NCI-H2227 (cell line): ENCODE measurements around the gene RNU1-1.
A peak's percentile ranks its signal among the peaks of the same experiment; 100 is the strongest.
"Not testable (repeated sequence)": the region's sequence is repeated elsewhere in the genome, so short reads cannot be mapped to it uniquely, and the experiment has no call there.

ENCODE experiments used
- DNase-seq: peaks from one replicate; lab custom pipeline; 2025; ENCODE audit not compliant: unreplicated experiment; lab: John Stamatoyannopoulos, UW

RNU1-1 gene

GRCh38 chr1:16514107-16515055, at the start of gene RNU1-1:
RNU1-1 (minus strand) TSS chr1:16514285.
- peak; percentile 79 for DNase-seq

GRCh38 chr1:16561035-16561434, 47.0 kb upstream of the RNU1-1 start:
- DNase-seq = not testable (repeated sequence)

- DNase-seq = not testable (repeated sequence)
Observed at GRCh38 chr1:16560498-16560897, 46.4 kb upstream of the RNU1-1 start.

GRCh38 chr1:16559688-16560087, 45.6 kb upstream of the RNU1-1 start:
- not testable (repeated sequence) for DNase-seq

GRCh38 chr1:16557034-16557433, 42.9 kb upstream of the RNU1-1 start:
- DNase-seq = not testable (repeated sequence)

GRCh38 chr1:16553244-16553643, 39.2 kb upstream of the RNU1-1 start:
- not testable (repeated sequence) for DNase-seq

GRCh38 chr1:16550212-16550918, 36.3 kb upstream of the RNU1-1 start:
- DNase-seq = not testable (repeated sequence)

- DNase-seq = not testable (repeated sequence)
Observed at GRCh38 chr1:16549545-16549944, 35.5 kb upstream of the RNU1-1 start.

- DNase-seq = not testable (repeated sequence)
Observed at GRCh38 chr1:16547502-16548241, 33.6 kb upstream of the RNU1-1 start.

GRCh38 chr1:16545682-16546095, 31.6 kb upstream of the RNU1-1 start:
- peak; percentile 85 for DNase-seq

- not testable (repeated sequence) for DNase-seq
Observed at GRCh38 chr1:16540421-16540893, 26.4 kb upstream of the RNU1-1 start.

- not testable (repeated sequence) for DNase-seq
Observed at GRCh38 chr1:16537528-16537927, 23.4 kb upstream of the RNU1-1 start.

- not testable (repeated sequence) for DNase-seq
Observed at GRCh38 chr1:16536796-16537195, 22.7 kb upstream of the RNU1-1 start.

GRCh38 chr1:16535898-16536297, 21.8 kb upstream of the RNU1-1 start:
- not testable (repeated sequence) for DNase-seq

GRCh38 chr1:16535487-16535886, 21.4 kb upstream of the RNU1-1 start:
- DNase-seq = not testable (repeated sequence)

GRCh38 chr1:16534829-16535456, 20.9 kb upstream of the RNU1-1 start:
- DNase-seq = not testable (repeated sequence)

- DNase-seq = not testable (repeated sequence)
Observed at GRCh38 chr1:16534239-16534828, 20.2 kb upstream of the RNU1-1 start.

- not testable (repeated sequence) for DNase-seq
Observed at GRCh38 chr1:16532235-16532991, 18.3 kb upstream of the RNU1-1 start.

GRCh38 chr1:16528338-16528737, 14.3 kb upstream of the RNU1-1 start:
- not testable (repeated sequence) for DNase-seq
